Measurements from ENCODE around the gene PADI3.
"Not testable (repeated sequence)": the region's sequence is repeated elsewhere in the genome, so short reads cannot be mapped to it uniquely, and the experiment has no call there.

PADI3 gene

DNA sequence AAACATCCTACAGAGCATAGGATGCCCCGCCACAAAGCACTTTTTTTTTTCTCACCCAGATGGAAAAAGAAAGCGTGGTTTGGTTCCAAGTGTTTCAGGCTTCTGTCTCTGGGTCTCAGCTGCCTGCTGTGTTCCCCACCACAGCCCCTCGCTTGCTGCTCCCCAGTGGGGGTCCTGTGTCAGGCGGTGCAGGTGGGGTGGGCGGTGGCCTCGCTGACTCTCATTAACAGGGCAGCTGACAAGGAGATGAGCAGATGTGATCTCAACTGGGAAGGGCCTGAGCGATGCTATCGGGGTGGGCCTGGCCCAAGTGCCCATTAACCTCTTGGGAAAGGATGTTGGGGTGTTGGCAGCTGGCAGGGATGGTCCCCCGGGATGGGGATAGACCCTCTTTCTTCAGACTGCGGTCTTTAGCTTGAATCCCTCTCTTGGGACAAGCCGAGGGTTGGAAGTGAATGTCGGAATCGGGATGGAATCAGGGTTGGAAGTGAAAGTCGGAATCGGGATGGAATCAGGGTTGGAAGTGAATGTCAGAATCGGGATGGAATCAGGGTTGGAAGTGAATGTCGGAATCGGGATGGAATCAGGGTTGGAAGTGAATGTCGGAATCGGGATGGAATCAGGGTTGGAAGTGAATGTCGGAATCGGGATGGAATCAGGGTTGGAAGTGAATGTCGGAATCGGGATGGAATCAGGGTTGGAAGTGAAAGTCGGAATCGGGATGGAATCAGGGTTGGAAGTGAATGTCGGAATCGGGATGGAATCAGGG is 7.7 kb upstream of the PADI3 start:
- DNase-seq (ENCODE audit: low read depth) = not testable (repeated sequence)

DNA sequence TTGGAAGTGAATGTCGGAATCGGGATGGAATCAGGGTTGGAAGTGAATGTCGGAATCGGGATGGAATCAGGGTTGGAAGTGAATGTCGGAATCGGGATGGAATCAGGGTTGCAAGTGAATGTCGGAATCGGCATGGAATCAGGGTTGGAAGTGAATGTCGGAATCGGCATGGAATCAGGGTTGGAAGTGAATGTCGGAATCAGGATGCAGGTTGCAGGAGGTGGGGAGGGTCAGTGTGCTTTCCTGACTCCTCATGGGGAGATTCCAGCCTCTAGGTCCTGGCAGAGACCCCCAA is 7.2 kb upstream of the PADI3 start:
- DNase-seq (ENCODE audit: low read depth) = not testable (repeated sequence)

- no peak for DNase-seq (ENCODE audit: low read depth)
Observed at GRCh38 chr1:17243274-17243673, 5.6 kb upstream of the PADI3 start.

GRCh38 chr1:17244821-17245740 is 3.8 kb upstream of the PADI3 start:
- DNase-seq (ENCODE audit: low read depth) = no peak

DNA sequence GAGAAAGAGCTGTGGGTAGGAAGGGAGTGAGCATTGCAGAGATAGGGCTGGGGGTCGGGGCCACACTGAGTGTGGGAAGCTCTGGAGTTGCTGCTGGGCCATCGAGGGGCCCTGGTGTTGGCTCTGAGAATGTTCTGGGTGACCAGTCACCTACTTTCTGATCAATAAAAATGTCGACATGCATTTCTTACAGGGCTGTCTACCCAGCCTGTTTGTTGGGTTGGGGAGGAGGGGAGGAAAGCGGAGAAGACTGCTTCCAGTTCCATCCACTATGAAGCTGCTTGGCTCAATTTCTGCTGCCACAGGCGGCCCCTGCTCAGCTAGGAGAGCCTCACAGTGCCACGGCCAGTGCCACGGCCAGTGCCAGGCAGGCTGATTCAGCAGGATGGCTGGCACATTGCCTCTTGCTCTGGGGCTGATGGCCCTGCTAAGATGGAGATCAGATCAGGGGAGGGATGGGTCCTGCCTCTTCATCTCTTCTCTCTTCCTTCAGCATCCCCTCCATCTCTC is 3.0 kb upstream of the PADI3 start:
- no peak for DNase-seq (ENCODE audit: low read depth)

- DNase-seq (ENCODE audit: low read depth) = no peak
Observed at GRCh38 chr1:17246971-17247370, 1.9 kb upstream of the PADI3 start.

DNA sequence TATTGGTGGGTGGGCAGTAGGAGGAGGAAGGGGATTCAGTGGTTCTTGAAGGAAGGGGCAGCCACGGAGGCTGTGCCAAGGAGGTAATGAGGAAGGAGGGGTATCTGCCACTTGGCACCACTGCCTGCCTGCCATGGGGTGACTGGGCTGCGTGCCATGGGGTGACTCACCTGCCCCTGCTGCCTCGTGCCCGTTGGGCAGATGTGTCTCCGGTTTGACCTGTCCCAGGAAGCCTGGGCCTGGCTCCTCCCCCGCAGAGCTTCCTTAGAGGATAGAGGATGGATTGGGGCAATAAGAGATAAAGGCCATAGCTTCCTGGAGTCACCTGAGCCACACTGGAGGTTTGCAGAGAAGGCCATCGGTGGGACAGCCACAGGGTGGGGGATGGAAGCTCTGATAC is 1.7 kb downstream of the PADI3 start:
- no peak for DNase-seq (ENCODE audit: low read depth)

DNA sequence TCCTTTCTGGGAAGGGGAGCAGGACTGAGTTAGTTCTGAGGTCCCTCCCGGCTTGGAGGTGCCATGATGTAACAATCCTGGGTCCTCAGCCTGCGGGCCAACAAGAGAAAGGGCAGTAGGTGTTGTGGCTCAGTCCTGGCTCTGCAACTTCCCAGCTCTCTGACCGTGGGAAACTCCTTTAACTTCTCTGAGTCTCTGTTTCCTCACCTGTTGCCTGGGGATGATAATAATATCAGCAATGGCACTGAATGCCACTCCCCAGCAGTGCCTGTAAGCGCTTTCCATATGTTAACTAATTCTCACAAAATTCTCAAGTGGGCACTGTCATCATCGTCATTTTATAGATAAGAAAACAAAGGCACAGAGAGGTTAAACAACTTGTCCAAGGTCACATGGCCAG is 2.3 kb downstream of the PADI3 start:
- DNase-seq (ENCODE audit: low read depth) = no peak

DNA sequence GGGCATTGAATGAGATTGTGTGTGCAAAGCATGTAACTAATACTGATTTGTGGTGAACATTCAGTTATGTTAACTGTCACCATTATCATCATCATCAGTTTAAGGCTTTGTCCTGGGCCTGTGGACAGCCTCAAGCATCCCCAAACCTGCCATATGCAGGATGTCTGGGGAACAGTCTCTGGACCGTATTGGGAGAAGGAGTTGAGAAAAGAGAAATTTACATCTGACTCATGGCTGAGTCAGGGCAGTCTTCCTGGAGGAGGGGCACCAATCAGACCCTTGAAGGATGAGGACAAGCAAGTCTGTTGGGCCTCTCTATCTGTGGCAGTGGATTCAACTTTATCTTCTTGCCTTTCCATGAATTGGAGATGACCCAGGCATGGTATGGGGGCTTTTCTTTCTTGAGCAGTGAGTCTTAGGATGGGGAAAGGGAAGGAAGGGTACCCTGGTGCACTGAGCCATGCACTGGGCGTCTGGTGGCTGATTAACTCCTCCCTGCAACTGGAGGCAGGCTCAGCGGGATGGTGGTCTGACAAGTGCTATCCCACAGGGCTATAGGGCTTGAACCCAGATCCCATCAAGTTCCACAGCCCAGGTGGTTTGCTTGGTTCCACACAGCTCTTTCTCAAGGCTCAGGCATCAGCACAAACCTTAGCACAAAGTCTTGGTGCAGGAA is 2.9 kb downstream of the PADI3 start:
- no peak for DNase-seq (ENCODE audit: low read depth)

DNA sequence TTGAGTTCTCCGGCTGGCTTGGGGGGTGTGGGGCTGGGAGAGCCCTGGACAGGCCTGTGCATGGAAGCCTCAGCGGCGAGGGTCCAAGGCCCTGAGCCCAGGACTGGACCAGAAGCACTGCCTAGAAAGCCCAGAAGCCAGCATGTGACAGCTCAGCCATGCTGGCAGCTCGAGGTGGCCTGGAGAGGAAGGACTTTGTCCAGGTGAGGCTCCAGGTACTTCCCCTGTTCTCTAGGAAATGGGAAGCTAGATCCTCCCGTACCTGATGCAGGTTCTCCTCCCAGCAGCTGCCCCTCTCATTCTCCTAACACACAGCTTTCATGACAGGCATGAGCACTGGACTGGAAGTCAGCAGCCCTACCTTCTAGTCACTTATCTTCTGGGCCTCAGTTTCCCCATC is 6.4 kb downstream of the PADI3 start:
- DNase-seq (ENCODE audit: low read depth) = no peak

DNA sequence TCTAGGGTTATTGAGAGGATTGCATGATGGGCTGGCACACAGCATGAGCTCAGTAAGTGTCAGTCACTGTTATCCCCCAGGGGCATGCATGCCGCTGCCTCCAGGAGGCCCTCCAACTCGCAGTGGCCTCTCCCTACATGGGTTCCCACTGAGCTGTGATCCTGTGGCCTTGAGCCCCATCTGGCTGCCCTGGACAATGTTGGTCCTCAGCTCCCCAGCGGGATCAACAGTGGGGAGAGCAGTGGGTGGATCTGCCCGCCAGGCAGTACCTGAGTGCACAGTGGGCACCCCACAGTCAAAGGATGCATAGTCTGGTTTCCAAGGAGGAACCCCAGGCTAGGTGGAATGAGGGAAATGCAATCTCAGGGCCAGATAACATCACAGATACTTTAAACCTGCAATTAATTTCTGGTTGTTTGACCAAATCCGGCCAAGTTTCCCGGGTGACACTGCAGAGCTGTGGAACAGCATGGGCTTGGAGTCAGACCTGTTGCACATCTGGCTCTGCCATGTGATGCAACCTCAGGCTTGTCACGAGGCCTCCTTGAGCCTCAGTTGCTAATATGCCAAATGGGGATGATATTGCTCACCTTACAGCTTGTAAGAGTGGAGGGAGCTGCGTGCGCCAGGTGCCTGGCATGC is 9.3 kb downstream of the PADI3 start:
- no peak for DNase-seq (ENCODE audit: low read depth)

- DNase-seq (ENCODE audit: low read depth) = no peak
Observed at GRCh38 chr1:17258758-17259130, 9.8 kb downstream of the PADI3 start.

DNA sequence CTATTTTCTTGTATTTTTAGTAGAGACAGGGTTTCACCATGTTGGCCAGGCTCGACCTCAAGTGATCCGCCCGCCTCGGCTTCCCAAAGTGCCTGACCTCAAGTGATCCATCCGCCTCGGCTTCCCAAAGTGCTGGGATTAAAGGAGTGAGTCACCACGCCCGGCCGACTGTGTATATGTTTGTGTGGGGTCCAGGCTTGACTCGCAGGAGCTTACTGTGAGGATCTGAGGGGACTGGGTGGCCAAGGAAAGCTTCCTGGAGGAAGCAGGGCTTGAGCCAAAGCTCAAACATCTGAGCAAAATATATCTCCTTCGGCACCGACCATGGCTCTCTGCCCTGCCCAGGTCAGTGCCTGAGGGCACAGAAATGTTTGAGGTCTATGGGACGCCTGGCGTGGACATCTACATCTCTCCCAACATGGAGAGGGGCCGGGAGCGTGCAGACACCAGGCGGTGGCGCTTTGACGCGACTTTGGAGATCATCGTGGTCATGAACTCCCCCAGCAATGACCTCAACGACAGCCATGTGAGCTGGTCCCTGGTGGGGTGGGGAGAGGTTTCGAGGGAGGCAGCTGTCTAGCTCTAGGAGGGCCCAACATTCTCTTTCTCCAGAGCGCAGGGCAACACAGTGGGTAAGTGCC is 10.5 kb downstream of the PADI3 start:
- DNase-seq (ENCODE audit: low read depth) = no peak

DNA sequence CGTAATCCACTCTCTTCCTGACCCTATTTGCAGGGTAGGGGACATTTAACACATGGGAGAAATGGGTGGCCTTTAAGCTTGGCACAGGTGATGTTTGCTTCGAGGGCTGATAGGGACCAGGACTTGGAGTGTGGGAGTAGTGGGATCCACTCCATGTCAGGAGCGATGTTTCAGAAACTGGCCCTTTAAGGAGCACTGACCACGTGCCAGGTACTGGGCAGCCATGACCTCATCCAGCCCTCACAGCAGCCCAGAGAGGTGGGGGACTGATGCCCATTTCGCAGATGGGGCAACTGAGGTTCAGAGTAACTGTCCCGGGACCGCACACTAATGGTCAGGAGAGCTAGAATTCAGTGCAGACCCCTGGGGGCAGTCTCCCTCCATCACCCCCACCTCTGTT is 11.4 kb downstream of the PADI3 start:
- DNase-seq (ENCODE audit: low read depth) = no peak

GRCh38 chr1:17260738-17261137 is 11.8 kb downstream of the PADI3 start:
- no peak for DNase-seq (ENCODE audit: low read depth)

GRCh38 chr1:17263936-17264335 is 15.0 kb downstream of the PADI3 start:
- no peak for DNase-seq (ENCODE audit: low read depth)

- DNase-seq (ENCODE audit: low read depth) = no peak
Observed at GRCh38 chr1:17264470-17264869, 15.6 kb downstream of the PADI3 start.

- no peak for DNase-seq (ENCODE audit: low read depth)
Observed at GRCh38 chr1:17265162-17265561, 16.3 kb downstream of the PADI3 start.

GRCh38 chr1:17265950-17266349 is 17.1 kb downstream of the PADI3 start:
- no peak for DNase-seq (ENCODE audit: low read depth)

DNA sequence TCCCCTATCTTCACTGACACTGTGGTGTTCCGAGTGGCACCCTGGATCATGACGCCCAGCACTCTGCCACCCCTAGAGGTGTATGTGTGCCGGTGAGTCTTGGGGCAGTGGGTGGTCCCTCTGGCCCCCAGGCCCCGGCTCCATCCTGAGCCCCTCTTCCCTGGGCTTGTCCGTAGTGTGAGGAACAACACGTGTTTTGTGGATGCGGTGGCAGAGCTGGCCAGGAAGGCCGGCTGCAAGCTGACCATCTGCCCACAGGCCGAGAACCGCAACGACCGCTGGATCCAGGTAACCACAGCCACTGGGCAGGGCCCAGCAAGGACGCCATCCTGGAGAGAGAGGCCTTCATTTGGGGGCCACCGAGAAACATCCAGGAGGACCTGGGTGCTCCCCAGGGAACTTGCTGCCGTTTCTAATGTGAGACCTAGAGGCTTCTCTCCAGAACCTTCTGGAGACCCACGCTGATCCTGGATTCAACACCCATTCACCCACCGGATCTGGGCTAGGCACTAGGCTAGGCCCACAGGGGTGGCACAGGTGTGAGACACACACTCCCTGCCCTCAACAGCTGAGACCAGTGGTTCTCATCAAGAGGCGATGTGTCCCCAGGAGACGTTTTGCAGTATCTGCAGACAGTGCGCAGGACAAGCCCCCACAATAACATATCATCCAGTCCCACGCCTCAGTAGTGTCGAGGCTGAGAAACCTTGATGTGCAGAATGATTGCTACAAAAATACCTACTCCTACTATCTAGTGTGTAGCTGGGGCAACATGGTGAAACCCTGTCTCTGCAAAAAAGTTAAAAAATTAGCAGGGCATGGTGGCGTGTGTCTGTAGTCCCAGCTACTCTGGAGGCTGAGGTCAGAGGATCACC is 22.2 kb downstream of the PADI3 start:
- DNase-seq (ENCODE audit: low read depth) = no peak

DNA sequence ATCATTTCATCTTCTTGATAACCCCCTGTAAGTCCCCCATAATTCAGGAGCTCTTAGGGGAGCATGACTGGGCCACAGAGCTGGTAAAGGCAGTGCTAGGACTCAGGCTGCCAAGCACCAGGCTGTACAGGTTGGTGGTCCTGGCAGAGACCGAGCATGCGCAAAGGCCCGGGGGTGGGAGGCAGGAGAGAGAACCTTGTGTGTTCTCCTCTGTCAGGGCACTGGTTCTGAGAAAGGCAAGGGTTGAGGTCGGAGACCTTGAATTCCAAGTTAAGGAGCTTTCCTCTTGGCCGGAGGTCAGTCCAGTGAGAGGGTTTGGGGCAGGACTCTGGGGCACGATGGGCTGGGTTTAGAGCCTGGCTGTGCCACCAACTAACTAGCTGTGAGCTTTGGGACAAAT is 23.2 kb downstream of the PADI3 start:
- no peak for DNase-seq (ENCODE audit: low read depth)
